ENCODE results near the gene METTL25. TPM values are rescaled to one million over a fixed set of nuclear protein-coding genes. Genes with fewer than 3 reads are reported as not detected.

Gene METTL25
- total RNA-seq, 1 experiment from 2014 or later = 4.1 TPM

- H3K9me3 Mint-ChIP-seq (ENCODE audit: unreplicated experiment) = no peaks in the 10 kb centered on the region
- POLR2A ChIA-PET = no interaction called here
- no peaks in the 10 kb centered on the region for H3K36me3 Mint-ChIP-seq (ENCODE audit: insufficient read depth, unreplicated experiment)
- intact Hi-C loops (cut with micrococcal nuclease) = no loop called here
- DNase-seq (ENCODE audit: unreplicated experiment) = no peak
- no peak overlapping the region for H3K27ac Mint-ChIP-seq (ENCODE audit: low read depth, unreplicated experiment)
- H3K4me3 Mint-ChIP-seq (ENCODE audit: unreplicated experiment) = no peak overlapping the region
- no peaks in the 10 kb centered on the region for H3K27me3 Mint-ChIP-seq (ENCODE audit: insufficient read depth, unreplicated experiment)
- CTCF ChIA-PET = no interaction called here
- BruUV-seq (replicated peaks) = no TSS peak
- H3K4me1 Mint-ChIP-seq (ENCODE audit: insufficient read depth, unreplicated experiment) = no peaks in the 10 kb centered on the region
- no peak for TF ChIP-seq CTCF (IDR thresholded peaks at IDR 0.05; ENCODE audit: unreplicated experiment)
Observed at GRCh38 chr12:82505150-82505549, 146.8 kb downstream of the METTL25 start.

DNA sequence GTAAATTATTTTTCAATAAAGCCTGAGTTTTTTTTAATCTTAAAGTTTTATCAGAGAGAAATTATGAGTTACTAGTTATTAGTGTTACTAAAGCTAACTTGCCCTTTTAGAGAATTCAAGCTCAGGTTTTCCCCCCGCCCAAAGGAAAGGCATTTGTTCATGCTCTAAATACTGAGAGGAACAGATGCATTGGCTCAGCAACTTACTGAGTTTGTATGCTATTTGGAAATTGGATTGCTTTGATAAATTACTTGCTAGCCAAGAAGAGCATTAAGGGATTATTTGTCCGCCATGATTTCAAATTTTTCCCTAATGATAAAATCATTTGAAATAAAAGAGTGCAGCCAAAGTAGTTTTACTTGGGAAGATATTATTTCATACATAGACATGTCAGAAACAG is 149.4 kb downstream of the METTL25 start:
- ChIA-PET POLR2A (interaction anchor here (0.7 kb wide), 1 partner anchor 18 kb away, joined by 3 read pairs; no protein-coding TSS in a partner anchor), CTCF (no interaction called here)
- TF ChIP-seq CTCF (IDR thresholded peaks at IDR 0.05; ENCODE audit: unreplicated experiment) = no peak
- no peaks in the 10 kb centered on the region for H3K36me3 Mint-ChIP-seq (ENCODE audit: insufficient read depth, unreplicated experiment)
- no peaks in the 10 kb centered on the region for H3K4me1 Mint-ChIP-seq (ENCODE audit: insufficient read depth, unreplicated experiment)
- no TSS peak for BruUV-seq (replicated peaks)
- H3K4me3 Mint-ChIP-seq (ENCODE audit: unreplicated experiment) = no peak overlapping the region
- DNase-seq (ENCODE audit: unreplicated experiment) = no peak
- H3K27ac Mint-ChIP-seq (ENCODE audit: low read depth, unreplicated experiment) = no peak overlapping the region
- no peaks in the 10 kb centered on the region for H3K27me3 Mint-ChIP-seq (ENCODE audit: insufficient read depth, unreplicated experiment)
- intact Hi-C loops (cut with micrococcal nuclease) = no loop called here
- H3K9me3 Mint-ChIP-seq (ENCODE audit: unreplicated experiment) = no peaks in the 10 kb centered on the region

GRCh38 chr12:82510386-82510785 is 152.1 kb downstream of the METTL25 start:
- H3K9me3 Mint-ChIP-seq (ENCODE audit: unreplicated experiment) = no peaks in the 10 kb centered on the region
- H3K27me3 Mint-ChIP-seq (ENCODE audit: insufficient read depth, unreplicated experiment) = no peaks in the 10 kb centered on the region
- POLR2A ChIA-PET = no interaction called here

DNA sequence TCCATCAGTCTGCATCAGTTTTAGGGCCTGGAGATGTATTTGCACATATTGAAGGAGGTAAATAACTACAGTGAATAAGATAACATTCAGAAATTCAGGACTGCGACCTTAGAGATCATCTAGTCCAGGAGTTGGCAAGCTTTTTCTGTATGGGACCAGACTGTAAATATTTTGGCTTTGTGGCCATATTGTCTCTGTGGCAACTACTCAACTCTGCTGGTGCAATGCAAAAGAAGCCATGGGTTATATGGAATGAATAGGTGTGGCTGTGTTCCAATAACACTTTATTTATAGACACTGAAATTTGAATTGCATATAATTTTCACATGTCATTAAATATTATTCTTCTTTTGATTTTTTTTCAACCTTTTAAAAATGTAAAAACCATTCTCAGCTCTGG is 156.6 kb downstream of the METTL25 start:
- no peaks in the 10 kb centered on the region for H3K27me3 Mint-ChIP-seq (ENCODE audit: insufficient read depth, unreplicated experiment)
- BruUV-seq (replicated peaks) = no TSS peak
- ChIA-PET POLR2A (no interaction called here), CTCF (interaction anchor here (0.8 to 1.7 kb wide), 2 partner anchors 11 to 13 kb away, joined by 3 to 7 read pairs; no protein-coding TSS in a partner anchor)
- no peak for DNase-seq (ENCODE audit: unreplicated experiment)
- intact Hi-C loops (cut with micrococcal nuclease) = no loop called here
- H3K4me1 Mint-ChIP-seq (ENCODE audit: insufficient read depth, unreplicated experiment) = no peaks in the 10 kb centered on the region
- no peaks in the 10 kb centered on the region for H3K9me3 Mint-ChIP-seq (ENCODE audit: unreplicated experiment)
- no peak for TF ChIP-seq CTCF (IDR thresholded peaks at IDR 0.05; ENCODE audit: unreplicated experiment)
- H3K27ac Mint-ChIP-seq (ENCODE audit: low read depth, unreplicated experiment) = no peak overlapping the region
- no peaks in the 10 kb centered on the region for H3K36me3 Mint-ChIP-seq (ENCODE audit: insufficient read depth, unreplicated experiment)
- no peak overlapping the region for H3K4me3 Mint-ChIP-seq (ENCODE audit: unreplicated experiment)

More at GRCh38 chr12:82510386-82510785, 152.1 kb downstream of the METTL25 start:
- CTCF ChIA-PET = interaction anchor here (0.7 kb wide), 2 partner anchors 18 to 44 kb away, joined by 3 read pairs; no protein-coding TSS in a partner anchor
- no peak for DNase-seq (ENCODE audit: unreplicated experiment)
- Mint-ChIP-seq H3K27ac (ENCODE audit: low read depth, unreplicated experiment) (no peak overlapping the region), H3K4me3 (ENCODE audit: unreplicated experiment) (no peak overlapping the region), H3K4me1 (ENCODE audit: insufficient read depth, unreplicated experiment) (no peaks in the 10 kb centered on the region), H3K36me3 (ENCODE audit: insufficient read depth, unreplicated experiment) (no peaks in the 10 kb centered on the region)
- intact Hi-C loops (cut with micrococcal nuclease) = no loop called here
- TF ChIP-seq CTCF (IDR thresholded peaks at IDR 0.05; ENCODE audit: unreplicated experiment) = no peak
- BruUV-seq (replicated peaks) = no TSS peak

Measured in MCF 10A (cell line).